H1 (cell line): ENCODE results near the gene BSND. TPM values are rescaled to one million over a fixed set of nuclear protein-coding genes. Genes with fewer than 3 reads are reported as not detected.

Source experiments
- CBX5 ChIP-seq: fragments of 300-800, 300-1000 bp; sonication (generic); IDR thresholded peaks from 2 replicates; pipeline ENCODE4 v1.7.1; 2016; ENCODE audit warnings: antibody characterized with exemption, low read length, low read depth
- CEBPB ChIP-seq: IDR thresholded peaks from 2 replicates; pipeline ENCODE4 v1.6.1; 2012; ENCODE audit warnings: low read depth, low read length
- CHD1 ChIP-seq: IDR thresholded peaks from 2 replicates; pipeline ENCODE4 v1.6.1; 2012; ENCODE audit warnings: low read depth, low read length, improper control_type of control experiment
- EGR1 ChIP-seq: IDR thresholded peaks from 2 replicates; pipeline ENCODE4 v1.6.1; 2011; ENCODE audit warnings: low read depth, low read length, borderline replicate concordance
- EZH2 ChIP-seq: fragments of 200-600 bp; sonication (generic); IDR thresholded peaks from 2 replicates; pipeline ENCODE4 v1.7.1; 2012; ENCODE audit warnings: low read depth, mild to moderate bottlenecking, moderate library complexity, low read length, inconsistent platforms; ENCODE audit not compliant: severe bottlenecking
- KDM1A ChIP-seq: fragments of 200-600, 300-600 bp; sonication (generic); IDR thresholded peaks from 2 replicates; pipeline ENCODE4 v1.7.1; 2016; ENCODE audit warnings: mild to moderate bottlenecking, low read length, borderline replicate concordance
- RBBP5 ChIP-seq: IDR thresholded peaks from 2 replicates; pipeline ENCODE4 v1.7.1; 2012; ENCODE audit warnings: low read depth, mild to moderate bottlenecking, inconsistent platforms, low read length, moderate library complexity, borderline replicate concordance
- TBP ChIP-seq: IDR thresholded peaks from 2 replicates; pipeline ENCODE4 v1.6.1; 2011; ENCODE audit warnings: low read depth, low read length, improper control_type of control experiment
- polyA plus RNA-seq, 7 experiments: library from polyadenylated mRNA; depleted of rRNA in 3 of 7; stranded (reverse) in 5 of 7; unstranded in 2 of 7; fragments of >200 nt in 5 of 7; fragments of 200-250 nt in 2 of 7; gene quantifications; 1 replicate in 5 of 7; 2 replicates in 1 of 7; 4 replicates in 1 of 7; pipeline versions ENCODE4 v1.2.1 to v1.2.3, GENCODE V29; 2011 to 2013; ENCODE audit warnings: missing spikeins in 2 of 7, mixed read lengths in 2 of 7
- total RNA-seq: library from RNA; stranded (reverse); fragmentation: NEBNext Ultra II Directional; extraction: Animal tissue kit (Norgen Biotek cat#: 25700); gene quantifications from 2 replicates; pipeline ENCODE4 v1.2.1, GENCODE V29; 2021
- TF ChIP-seq, protein P1 (sequence below): IDR thresholded peaks from 2 replicates; pipeline ENCODE4 v1.6.1; 2012; ENCODE audit warnings: low read length, inconsistent platforms
- TF ChIP-seq, protein P2 (sequence below): IDR thresholded peaks from 2 replicates; pipeline ENCODE4 v1.6.1; 2012; ENCODE audit warnings: inconsistent platforms

Gene BSND
- total and polyA plus RNA-seq, 2 of the 8 experiments (the other 6 are each of a cell fraction or from before 2014, with no cell fraction given): 0.43 to 0.68 TPM

DNA sequence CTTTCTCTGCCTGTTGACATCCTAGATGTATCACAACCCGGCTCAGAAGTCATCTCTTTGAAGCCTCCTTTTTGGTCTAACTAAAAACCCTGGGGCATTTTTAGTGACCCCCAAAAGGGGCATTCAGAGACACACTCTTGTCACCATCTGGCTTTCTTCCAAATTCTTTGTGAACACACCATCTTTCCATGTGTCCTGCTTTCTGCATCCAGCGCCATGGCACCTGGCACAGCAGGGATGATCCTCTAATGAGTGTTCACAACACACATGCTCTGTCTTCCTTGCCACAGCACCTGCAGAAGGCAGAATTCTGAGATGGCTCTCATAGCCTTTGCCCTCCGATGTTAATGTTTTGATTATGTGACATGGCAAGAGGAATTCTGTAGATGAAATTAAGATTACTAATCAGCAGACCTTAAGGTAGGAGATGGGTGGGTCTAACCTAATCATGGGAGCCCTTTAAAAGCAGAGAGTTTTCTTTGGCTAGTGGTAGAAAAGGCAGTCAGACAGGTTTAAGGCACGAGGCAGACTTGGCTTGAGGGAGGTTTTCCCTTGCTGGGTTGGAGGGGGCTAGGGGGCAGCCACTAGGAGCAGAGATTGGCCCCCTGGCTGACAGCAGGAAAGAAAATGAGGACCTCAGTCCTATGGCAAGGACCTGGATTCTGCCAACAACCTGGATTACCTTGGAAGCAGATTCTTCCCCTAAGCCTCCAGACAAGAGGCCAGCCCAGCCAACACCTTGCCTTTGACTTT is 23.2 kb upstream of the BSND start (continued):
- TF ChIP-seq, protein P1, sequence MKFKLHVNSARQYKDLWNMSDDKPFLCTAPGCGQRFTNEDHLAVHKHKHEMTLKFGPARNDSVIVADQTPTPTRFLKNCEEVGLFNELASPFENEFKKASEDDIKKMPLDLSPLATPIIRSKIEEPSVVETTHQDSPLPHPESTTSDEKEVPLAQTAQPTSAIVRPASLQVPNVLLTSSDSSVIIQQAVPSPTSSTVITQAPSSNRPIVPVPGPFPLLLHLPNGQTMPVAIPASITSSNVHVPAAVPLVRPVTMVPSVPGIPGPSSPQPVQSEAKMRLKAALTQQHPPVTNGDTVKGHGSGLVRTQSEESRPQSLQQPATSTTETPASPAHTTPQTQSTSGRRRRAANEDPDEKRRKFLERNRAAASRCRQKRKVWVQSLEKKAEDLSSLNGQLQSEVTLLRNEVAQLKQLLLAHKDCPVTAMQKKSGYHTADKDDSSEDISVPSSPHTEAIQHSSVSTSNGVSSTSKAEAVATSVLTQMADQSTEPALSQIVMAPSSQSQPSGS: no peak
- TF ChIP-seq EZH2 (no peak), TBP (no peak), KDM1A (no peak), RBBP5 (no peak), EGR1 (no peak), CHD1 (no peak), CEBPB (no peak), CBX5 (no peak)
- TF ChIP-seq, protein P2, sequence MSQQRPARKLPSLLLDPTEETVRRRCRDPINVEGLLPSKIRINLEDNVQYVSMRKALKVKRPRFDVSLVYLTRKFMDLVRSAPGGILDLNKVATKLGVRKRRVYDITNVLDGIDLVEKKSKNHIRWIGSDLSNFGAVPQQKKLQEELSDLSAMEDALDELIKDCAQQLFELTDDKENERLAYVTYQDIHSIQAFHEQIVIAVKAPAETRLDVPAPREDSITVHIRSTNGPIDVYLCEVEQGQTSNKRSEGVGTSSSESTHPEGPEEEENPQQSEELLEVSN: no peak
